Naive thymus-derived CD4-positive, alpha-beta T cell (primary cell): Measurements from ENCODE around the gene KIF21A. TPM values are rescaled to one million over a fixed set of nuclear protein-coding genes. Genes with fewer than 3 reads are reported as not detected.

Experiments used
- ATAC-seq: fragments of 150-1000 bp; cut with Tn5 transposase; 2 replicates; pipeline ENCODE4 v1.10.0; 2021; ENCODE audit warnings: mild to moderate bottlenecking, moderate library complexity
- CTCF ChIA-PET: fragments of 350-600 bp; sonication (Branson Sonifier 250); formaldehyde crosslinking; loops from one replicate; lab custom pipeline; 2021; ENCODE audit warnings: antibody characterized with exemption; lab: Charles Lee
- POLR2A ChIA-PET: fragments of 350-600 bp; sonication (Branson Sonifier 250); formaldehyde crosslinking; loops from one replicate; lab custom pipeline; 2021; ENCODE audit warnings: antibody characterized with exemption, inconsistent platforms; lab: Charles Lee
- DNase-seq, 9 donors: peaks; one replicate each; pipeline versions ENCODE4 v3.0.0 to v3.0.0-alpha.2; 2020 to 2022; ENCODE audit warnings: mixed read lengths in 1 of 9
- H3K27ac ChIP-seq: one replicate; pipeline ENCODE4 v1.7.0; 2013; ENCODE audit warnings: mild to moderate bottlenecking, low read depth, low read length, moderate library complexity
- H3K27me3 ChIP-seq, 2 donors: one replicate each; pipeline ENCODE4 v1.7.0; 2013; ENCODE audit warnings: low read length in 2 of 2, mild to moderate bottlenecking in 2 of 2, moderate library complexity in 2 of 2; ENCODE audit not compliant: control insufficient read depth in 2 of 2, insufficient read depth in 2 of 2
- H3K36me3 ChIP-seq, 3 experiments: 1 replicate in 2 of 3; 2 replicates in 1 of 3; pipeline ENCODE4 v1.7.0; 2013; ENCODE audit warnings: low read length in 3 of 3, mild to moderate bottlenecking in 3 of 3, moderate library complexity in 1 of 3; ENCODE audit not compliant: insufficient read depth in 3 of 3, control insufficient read depth in 2 of 3
- H3K4me1 ChIP-seq, 2 donors: one replicate each; pipeline ENCODE4 v1.7.0; 2013; ENCODE audit warnings: low read length in 2 of 2, mild to moderate bottlenecking in 2 of 2, moderate library complexity in 1 of 2; ENCODE audit not compliant: control insufficient read depth in 2 of 2, insufficient read depth in 2 of 2
- H3K4me3 ChIP-seq: 2 replicates; pipeline ENCODE4 v1.7.0; 2013; ENCODE audit warnings: mild to moderate bottlenecking, low read length
- H3K9me3 ChIP-seq, 3 experiments: 1 replicate in 2 of 3; 2 replicates in 1 of 3; pipeline ENCODE4 v1.7.0; 2013; ENCODE audit warnings: low read length in 3 of 3; ENCODE audit not compliant: control insufficient read depth in 2 of 3
- H3K27ac Mint-ChIP-seq, 9 donors: one replicate each; pipeline ENCODE4 v1.8.0; 2020 to 2022; ENCODE audit warnings: mixed read lengths in 9 of 9, mild to moderate bottlenecking in 8 of 9, moderate library complexity in 5 of 9, inconsistent platforms in 2 of 9
- H3K27me3 Mint-ChIP-seq, 5 donors: one replicate each; pipeline ENCODE4 v1.8.0; 2021 to 2022; ENCODE audit warnings: mixed read lengths in 5 of 5, mild to moderate bottlenecking in 1 of 5
- H3K36me3 Mint-ChIP-seq, 5 donors: one replicate each; pipeline ENCODE4 v1.8.0; 2020 to 2022; ENCODE audit warnings: mixed read lengths in 5 of 5, mild to moderate bottlenecking in 3 of 5, inconsistent platforms in 1 of 5
- H3K4me1 Mint-ChIP-seq, 7 donors: one replicate each; pipeline ENCODE4 v1.8.0; 2020 to 2022; ENCODE audit warnings: mixed read lengths in 7 of 7, mild to moderate bottlenecking in 3 of 7, inconsistent platforms in 1 of 7
- H3K4me3 Mint-ChIP-seq, 10 donors: one replicate each; pipeline ENCODE4 v1.8.0; 2020 to 2022; ENCODE audit warnings: mild to moderate bottlenecking in 10 of 10, mixed read lengths in 10 of 10, moderate library complexity in 6 of 10, inconsistent platforms in 2 of 10
- H3K9me3 Mint-ChIP-seq, 11 donors: one replicate each; pipeline ENCODE4 v1.8.0; 2020 to 2022; ENCODE audit warnings: mixed read lengths in 11 of 11, mild to moderate bottlenecking in 4 of 11, inconsistent platforms in 1 of 11, moderate library complexity in 1 of 11
- intact Hi-C, 2 donors: fragments of 100-400 bp; cut with micrococcal nuclease; formaldehyde crosslinking; loops; one replicate each; pipeline ENCODE4 v1.15.1; 2023
- polyA plus RNA-seq, 2 donors: library from polyadenylated mRNA; unstranded; fragments of 300-500 nt; fragmentation: Illumina TruSeq; gene quantifications; one replicate each; pipeline ENCODE4 v1.2.3, GENCODE V29; 2021
- total RNA-seq, 6 experiments: library from RNA in 5 of 6; stranded (reverse) in 5 of 6; gene quantifications; 1 replicate in 5 of 6; 2 replicates in 1 of 6; pipeline ENCODE4 v1.2.3 and lab custom pipeline; 2021 to 2026

The KIF21A gene
- total and polyA plus RNA-seq, 7 experiments from 2014 or later: 1.7 to 12.0 (median 6.9) TPM

GRCh38 chr12:39294715-39295114 is 148.2 kb downstream of the KIF21A start:
- Mint-ChIP-seq H3K27me3 (peaks cover 0 to 2% (median 0%) of the 10 kb centered on the region in 5 donors), H3K4me3 (no peak overlapping the region), H3K27ac (no peak overlapping the region), H3K36me3 (peaks cover 0 to 14% (median 9%) of the 10 kb centered on the region in 5 donors), H3K4me1 (peaks cover 0 to 6% (median 0%) of the 10 kb centered on the region in 7 donors), H3K9me3 (peaks cover 0 to 6% (median 0%) of the 10 kb centered on the region in 11 donors)
- Histone ChIP-seq H3K36me3 (no peaks in the 10 kb centered on the region), H3K4me3 (no peak overlapping the region), H3K27me3 (no peaks in the 10 kb centered on the region), H3K9me3 (no peaks in the 10 kb centered on the region), H3K4me1 (no peaks in the 10 kb centered on the region), H3K27ac (no peak overlapping the region)
- ChIA-PET POLR2A (no interaction called here), CTCF (no interaction called here)
- ATAC-seq (no peak), DNase-seq (no peak)
- intact Hi-C loops: no loop called here

GRCh38 chr12:39292125-39292630 is 150.7 kb downstream of the KIF21A start:
- POLR2A ChIA-PET: no interaction called here
- Mint-ChIP-seq H3K4me1 (peaks cover 0 to 6% (median 0%) of the 10 kb centered on the region in 7 donors), H3K9me3 (peaks cover 0 to 6% (median 0%) of the 10 kb centered on the region in 11 donors), H3K36me3 (peaks cover 0 to 12% (median 8%) of the 10 kb centered on the region in 5 donors), H3K27ac (no peak overlapping the region), H3K4me3 (no peak overlapping the region), H3K27me3 (peaks cover 0 to 4% (median 2%) of the 10 kb centered on the region in 5 donors)
- Histone ChIP-seq H3K27me3 (no peaks in the 10 kb centered on the region), H3K4me1 (no peaks in the 10 kb centered on the region), H3K36me3 (no peaks in the 10 kb centered on the region), H3K4me3 (no peak overlapping the region), H3K9me3 (no peaks in the 10 kb centered on the region), H3K27ac (no peak overlapping the region)
- no peak for DNase-seq
- no peak for ATAC-seq
- intact Hi-C loops: no loop called here
- CTCF ChIA-PET: no interaction called here

DNA sequence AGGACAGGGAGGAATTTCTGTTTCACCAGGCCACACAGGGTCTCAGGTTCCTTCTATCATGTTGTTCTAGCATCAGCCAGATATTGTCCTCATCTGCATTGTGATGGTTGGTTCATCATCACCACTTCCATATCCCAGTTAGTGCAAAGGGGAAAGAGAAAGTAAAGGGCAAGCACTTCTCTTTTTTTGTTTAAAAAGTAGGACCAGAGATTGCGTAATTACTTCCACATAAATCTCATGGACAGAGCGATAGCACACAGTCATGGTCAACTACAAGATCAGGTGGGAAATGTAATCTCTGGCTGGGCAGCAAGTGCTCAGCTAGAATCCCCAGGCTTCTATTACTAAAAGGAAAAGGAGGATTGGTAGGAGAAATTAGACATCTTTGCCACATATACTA is 155.1 kb downstream of the KIF21A start:
- H3K9me3 Mint-ChIP-seq: no peaks in the 10 kb centered on the region
- H3K27me3 ChIP-seq: no peaks in the 10 kb centered on the region
- H3K9me3 ChIP-seq: no peaks in the 10 kb centered on the region
- CTCF ChIA-PET: interaction anchor here (0.7 kb wide), 1 partner anchor 468 kb away, joined by 3 read pairs; no protein-coding TSS in a partner anchor
- H3K4me1 ChIP-seq: no peaks in the 10 kb centered on the region
- H3K27ac Mint-ChIP-seq: no peak overlapping the region
- POLR2A ChIA-PET: no interaction called here
- DNase-seq: no peak
- H3K36me3 ChIP-seq: no peaks in the 10 kb centered on the region
- H3K27ac ChIP-seq: no peak overlapping the region
- ATAC-seq: no peak
- no peaks in the 10 kb centered on the region for H3K36me3 Mint-ChIP-seq
- intact Hi-C loops: no loop called here
- no peaks in the 10 kb centered on the region for H3K4me1 Mint-ChIP-seq
- no peak overlapping the region for H3K4me3 Mint-ChIP-seq
- peaks cover 0 to 9% (median 6%) of the 10 kb centered on the region in 5 donors for H3K27me3 Mint-ChIP-seq
- H3K4me3 ChIP-seq: no peak overlapping the region

GRCh38 chr12:39287409-39287808 is 155.5 kb downstream of the KIF21A start:
- no peaks in the 10 kb centered on the region for H3K9me3 ChIP-seq
- ATAC-seq (no peak), DNase-seq (no peak)
- peaks cover 0 to 9% (median 6%) of the 10 kb centered on the region in 5 donors for H3K27me3 Mint-ChIP-seq
- H3K4me3 Mint-ChIP-seq: no peak overlapping the region
- no peaks in the 10 kb centered on the region for H3K4me1 ChIP-seq
- H3K36me3 Mint-ChIP-seq: no peaks in the 10 kb centered on the region
- H3K27me3 ChIP-seq: no peaks in the 10 kb centered on the region
- ChIA-PET POLR2A (no interaction called here), CTCF (interaction anchor here (0.7 kb wide), 1 partner anchor 468 kb away, joined by 3 read pairs; no protein-coding TSS in a partner anchor)
- no peak overlapping the region for H3K27ac Mint-ChIP-seq
- intact Hi-C loops: no loop called here
- H3K27ac ChIP-seq: no peak overlapping the region
- no peak overlapping the region for H3K4me3 ChIP-seq
- no peaks in the 10 kb centered on the region for H3K36me3 ChIP-seq
- H3K4me1 Mint-ChIP-seq: no peaks in the 10 kb centered on the region
- H3K9me3 Mint-ChIP-seq: no peaks in the 10 kb centered on the region

- Mint-ChIP-seq H3K27ac (no peak overlapping the region), H3K4me3 (no peak overlapping the region), H3K27me3 (peaks cover 5 to 26% (median 21%) of the 10 kb centered on the region in 5 donors), H3K9me3 (no peaks in the 10 kb centered on the region), H3K4me1 (peaks cover 0 to 3% (median 0%) of the 10 kb centered on the region in 7 donors), H3K36me3 (no peaks in the 10 kb centered on the region)
- intact Hi-C loops: no loop called here
- POLR2A ChIA-PET: no interaction called here
- ATAC-seq (no peak), DNase-seq (no peak)
- H3K27me3 ChIP-seq: no peaks in the 10 kb centered on the region
- no peak overlapping the region for H3K4me3 ChIP-seq
- H3K4me1 ChIP-seq: no peaks in the 10 kb centered on the region
- H3K27ac ChIP-seq: no peak overlapping the region
- no peaks in the 10 kb centered on the region for H3K9me3 ChIP-seq
- H3K36me3 ChIP-seq: no peaks in the 10 kb centered on the region
- CTCF ChIA-PET: no interaction called here
These were observed 164.5 kb downstream of the KIF21A start for GRCh38 chr12:39278426-39278825.

- CTCF ChIA-PET: interaction anchor here (0.8 kb wide), 1 partner anchor 9 kb away, joined by 3 read pairs; no protein-coding TSS in a partner anchor
- Histone ChIP-seq H3K27ac (no peak overlapping the region), H3K27me3 (no peaks in the 10 kb centered on the region), H3K9me3 (no peaks in the 10 kb centered on the region), H3K4me3 (no peak overlapping the region), H3K4me1 (no peaks in the 10 kb centered on the region), H3K36me3 (no peaks in the 10 kb centered on the region)
- H3K27me3 Mint-ChIP-seq: peaks cover 10 to 32% (median 21%) of the 10 kb centered on the region in 5 donors
- DNase-seq (no peak), ATAC-seq (no peak)
- no peaks in the 10 kb centered on the region for H3K9me3 Mint-ChIP-seq
- intact Hi-C loops: no loop called here
- H3K4me1 Mint-ChIP-seq: peaks cover 0 to 4% (median 0%) of the 10 kb centered on the region in 7 donors
- H3K4me3 Mint-ChIP-seq: no peak overlapping the region
- POLR2A ChIA-PET: no interaction called here
- H3K27ac Mint-ChIP-seq: no peak overlapping the region
- no peaks in the 10 kb centered on the region for H3K36me3 Mint-ChIP-seq
These were observed 165.5 kb downstream of the KIF21A start for GRCh38 chr12:39277416-39277815.

GRCh38 chr12:39275846-39276245 is 167.1 kb downstream of the KIF21A start:
- Mint-ChIP-seq H3K4me3 (no peak overlapping the region), H3K4me1 (peaks cover 0 to 4% (median 0%) of the 10 kb centered on the region in 7 donors), H3K9me3 (no peaks in the 10 kb centered on the region), H3K36me3 (no peaks in the 10 kb centered on the region), H3K27me3 (peaks cover 10 to 32% (median 21%) of the 10 kb centered on the region in 5 donors), H3K27ac (no peak overlapping the region)
- Histone ChIP-seq H3K27ac (no peak overlapping the region), H3K4me1 (no peaks in the 10 kb centered on the region), H3K4me3 (no peak overlapping the region), H3K36me3 (no peaks in the 10 kb centered on the region), H3K27me3 (no peaks in the 10 kb centered on the region), H3K9me3 (no peaks in the 10 kb centered on the region)
- CTCF ChIA-PET: no interaction called here
- ATAC-seq (no peak), DNase-seq (no peak)
- POLR2A ChIA-PET: no interaction called here
- intact Hi-C loops: no loop called here
